ENCODE results near the gene RAB11FIP4.

RAB11FIP4 gene

DNA sequence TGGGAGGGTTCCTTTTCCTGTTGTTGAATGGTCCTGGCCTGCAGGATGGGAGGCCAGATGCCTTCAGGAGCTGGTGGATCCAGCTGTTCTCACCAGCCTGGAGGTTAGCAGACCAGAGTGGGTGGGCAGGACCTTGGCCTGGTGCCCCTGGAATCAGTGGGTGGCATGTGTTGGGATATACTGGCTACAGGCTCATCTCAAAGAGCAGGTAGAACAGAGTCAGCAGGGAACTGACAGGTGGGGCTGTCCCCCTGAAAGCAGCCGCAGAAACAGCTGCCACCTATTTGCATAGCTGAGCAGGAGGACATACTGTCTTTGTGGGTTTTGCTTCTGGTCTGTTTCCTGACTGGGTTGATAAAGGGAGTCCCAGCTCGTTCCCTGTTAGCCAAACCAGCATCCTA lies 144.1 kb downstream of the RAB11FIP4 start:
- in situ Hi-C loops (cut with MboI; ENCODE audit: low sequenced_read_pairs): loop anchor here (10.0 kb wide), 1 partner anchor 309 kb away; no protein-coding TSS in a partner anchor

DNA sequence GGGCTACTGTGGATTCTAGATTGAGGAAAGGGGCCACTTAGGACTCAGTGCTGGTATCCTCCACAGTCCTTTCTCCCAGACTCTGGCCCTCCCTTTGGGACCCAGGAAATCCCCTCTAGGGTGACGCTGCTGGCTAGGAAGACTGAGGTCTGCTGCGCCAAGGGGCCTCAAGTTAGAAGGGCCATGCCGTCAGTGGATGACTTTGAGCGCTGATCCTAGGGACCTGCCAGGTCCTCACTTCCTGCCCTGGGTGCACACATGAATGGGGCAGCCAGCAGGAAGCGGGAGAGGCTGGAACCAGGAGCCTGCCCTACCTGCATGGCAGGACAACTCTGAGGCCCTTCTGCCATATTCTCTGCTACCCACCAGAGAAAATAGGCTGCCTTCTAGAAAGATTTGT lies 145.0 kb downstream of the RAB11FIP4 start:
- in situ Hi-C loops (cut with MboI; ENCODE audit: low sequenced_read_pairs): loop anchor here (10.0 kb wide), 1 partner anchor 308 kb away; no protein-coding TSS in a partner anchor

DNA sequence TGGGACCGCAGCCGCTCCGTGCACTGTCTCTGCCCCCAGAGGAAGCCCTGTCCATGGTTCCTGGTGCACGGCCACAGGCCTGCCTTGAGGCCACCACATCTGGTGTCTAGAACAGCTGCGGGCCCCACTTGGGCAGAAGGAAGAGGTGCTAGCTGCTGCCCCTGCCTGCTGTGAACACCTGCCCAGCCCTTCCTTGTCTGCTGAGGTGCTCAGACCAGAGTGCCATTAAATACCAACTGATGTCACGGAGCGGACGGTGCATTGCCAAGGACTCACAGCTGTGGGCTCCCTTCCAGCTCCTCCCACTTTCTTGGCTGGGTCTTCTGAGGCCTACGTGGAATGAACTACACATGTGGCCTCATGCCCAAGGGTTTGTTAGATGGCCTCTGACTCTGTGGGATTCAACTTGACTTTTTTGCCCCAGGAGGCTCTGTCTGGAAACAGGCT lies 146.1 kb downstream of the RAB11FIP4 start:
- in situ Hi-C loops (cut with MboI; ENCODE audit: low sequenced_read_pairs): loop anchor here (10.0 kb wide), 1 partner anchor 307 kb away; no protein-coding TSS in a partner anchor

DNA sequence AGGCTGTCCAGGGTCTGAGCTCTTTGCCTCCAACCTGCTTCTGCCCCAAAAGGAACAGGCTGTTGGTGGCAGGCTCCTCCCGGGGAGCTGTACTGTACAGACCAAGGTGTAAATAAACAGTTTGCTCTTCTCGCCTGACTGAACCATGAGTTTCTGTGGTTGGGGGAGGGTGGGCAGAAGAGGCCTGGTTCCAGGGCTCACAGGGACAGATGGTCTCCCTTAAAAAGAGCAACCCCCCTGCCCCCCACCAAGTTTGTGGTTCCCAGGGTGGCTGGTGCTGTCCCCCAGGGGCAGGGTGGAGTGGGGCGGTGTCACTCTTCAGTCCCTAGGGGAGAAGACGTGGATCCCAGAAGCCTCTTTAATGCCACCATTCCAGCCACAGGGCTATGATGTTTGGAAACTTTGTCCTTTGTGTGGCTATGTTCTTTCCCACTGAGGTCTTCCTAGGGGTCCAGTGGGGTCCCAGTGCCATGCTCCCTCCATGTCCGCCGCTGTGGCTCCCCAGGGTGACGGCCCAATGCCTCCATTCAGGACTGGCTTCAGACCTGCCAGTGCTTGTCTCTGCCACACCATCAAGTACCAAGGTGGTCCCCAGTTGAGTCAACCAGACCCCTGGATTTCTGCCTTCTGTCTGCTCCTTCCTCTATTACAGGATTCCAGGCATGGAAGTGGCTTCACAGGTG lies 146.7 kb downstream of the RAB11FIP4 start:
- in situ Hi-C loops (cut with MboI; ENCODE audit: low sequenced_read_pairs): loop anchor here (10.0 kb wide), 1 partner anchor 307 kb away; no protein-coding TSS in a partner anchor

DNA sequence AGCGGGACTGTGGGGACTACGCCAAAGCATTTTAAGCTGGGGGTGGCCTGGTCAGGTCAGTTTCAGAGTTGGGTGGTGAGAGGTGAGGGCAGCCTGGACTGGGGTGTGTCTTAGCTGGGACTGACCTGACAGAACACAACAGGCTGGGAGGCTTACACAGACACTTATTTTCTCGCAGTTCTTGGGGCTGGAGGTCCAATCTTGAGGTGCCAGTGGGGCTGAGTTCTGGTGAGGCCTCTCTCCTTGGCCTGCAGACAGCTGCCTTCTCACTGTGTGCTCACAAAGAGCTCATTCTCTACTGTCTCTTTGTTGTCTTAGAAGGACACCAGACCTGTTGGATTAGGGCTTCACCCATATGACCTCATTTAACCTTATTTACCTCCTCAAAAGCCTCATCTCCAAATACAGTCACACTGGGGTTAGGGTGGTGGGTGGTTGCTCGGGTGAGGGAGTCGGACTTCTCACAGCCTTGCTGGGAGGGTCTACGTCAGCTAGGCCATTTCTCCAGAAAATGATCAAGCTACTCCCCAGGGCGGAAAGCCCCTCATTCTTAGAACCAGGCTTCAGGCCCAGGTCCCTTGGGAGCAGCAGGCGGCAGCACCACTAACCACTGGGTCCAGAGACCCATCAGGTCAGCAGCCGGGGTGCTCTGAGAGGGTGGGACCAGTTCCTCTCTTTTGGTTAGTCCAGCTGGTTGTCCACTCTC lies 149.3 kb downstream of the RAB11FIP4 start:
- in situ Hi-C loops (cut with MboI; ENCODE audit: low sequenced_read_pairs): no loop called here

DNA sequence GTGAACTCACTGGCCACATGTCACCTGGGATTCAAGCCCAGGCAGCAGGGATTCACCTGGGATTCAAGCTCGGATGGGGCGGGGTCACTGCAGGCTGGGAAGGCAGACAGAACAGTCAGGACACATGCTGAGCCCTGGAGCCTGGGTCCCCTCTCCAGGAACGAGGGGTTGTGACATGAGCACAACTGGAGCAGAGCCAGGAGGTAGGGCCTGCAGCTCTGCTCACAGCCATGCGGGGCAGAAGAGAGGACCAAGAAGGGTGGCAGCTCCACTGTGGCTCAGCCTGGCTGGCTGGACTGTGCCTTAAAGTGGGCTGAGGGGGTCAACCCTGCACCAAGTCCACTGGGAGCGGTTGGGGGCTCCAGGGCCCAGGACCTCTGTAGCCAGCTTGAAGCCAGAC lies 150.1 kb downstream of the RAB11FIP4 start:
- in situ Hi-C loops (cut with MboI; ENCODE audit: low sequenced_read_pairs): no loop called here

DNA sequence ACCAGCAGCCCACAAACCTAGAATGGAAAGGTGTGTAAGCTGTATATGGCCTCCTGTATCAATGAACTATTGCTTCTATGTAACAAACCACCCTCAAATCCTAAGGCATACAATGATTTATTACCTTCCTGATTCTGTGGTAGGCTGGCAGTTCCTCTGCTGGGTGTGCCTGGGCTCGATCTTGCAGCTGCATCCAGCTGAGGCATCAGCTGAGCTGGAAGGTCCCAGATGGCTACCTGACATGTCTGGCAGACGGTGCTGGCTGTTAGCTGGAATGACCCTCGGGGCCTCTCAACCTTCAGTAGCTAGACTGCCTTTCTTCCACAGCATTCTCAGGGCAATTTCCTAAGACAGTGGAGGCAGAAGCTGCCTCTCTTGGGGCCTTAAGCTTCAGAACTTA lies 152.7 kb downstream of the RAB11FIP4 start:
- in situ Hi-C loops (cut with MboI; ENCODE audit: low sequenced_read_pairs): no loop called here

DNA sequence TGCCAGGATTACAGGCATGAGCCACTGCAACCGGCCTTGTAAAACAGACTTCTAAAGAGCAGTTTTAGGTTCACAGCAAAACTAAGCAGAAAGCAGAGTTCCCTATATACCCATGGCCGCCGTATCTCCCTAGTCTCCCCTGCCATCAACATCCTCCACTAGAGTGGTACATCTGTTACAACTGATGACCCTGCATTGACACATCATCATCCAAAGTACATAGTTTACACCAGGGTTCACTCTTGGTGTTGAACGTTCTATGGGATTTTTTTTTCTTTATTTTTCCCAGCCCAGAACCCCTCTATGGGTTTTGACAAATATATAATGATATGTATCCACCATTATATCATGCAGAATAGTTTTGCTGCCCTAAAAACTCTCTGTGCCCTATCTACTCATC lies 155.2 kb downstream of the RAB11FIP4 start:
- in situ Hi-C loops (cut with MboI; ENCODE audit: low sequenced_read_pairs): no loop called here

DNA sequence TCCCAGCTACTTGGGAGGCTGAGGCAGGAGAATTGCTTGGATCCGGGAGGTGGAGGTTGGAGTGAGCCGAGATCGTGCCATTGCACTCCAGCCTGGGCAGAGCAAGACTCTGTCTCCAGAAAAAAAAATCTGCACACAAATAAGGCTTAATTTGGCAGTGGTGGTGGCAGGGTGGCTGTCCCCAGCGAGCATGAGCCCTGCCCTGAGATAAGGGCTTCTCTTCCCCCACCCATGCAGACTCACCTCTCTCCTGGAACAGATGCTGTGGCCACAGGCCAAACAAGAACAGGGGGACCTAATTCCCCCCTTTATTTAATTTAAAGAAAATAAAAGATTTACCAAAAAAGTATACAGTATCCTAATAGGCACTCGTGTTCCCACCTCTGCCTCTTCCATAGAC lies 157.2 kb downstream of the RAB11FIP4 start:
- in situ Hi-C loops (cut with MboI; ENCODE audit: low sequenced_read_pairs): no loop called here

DNA sequence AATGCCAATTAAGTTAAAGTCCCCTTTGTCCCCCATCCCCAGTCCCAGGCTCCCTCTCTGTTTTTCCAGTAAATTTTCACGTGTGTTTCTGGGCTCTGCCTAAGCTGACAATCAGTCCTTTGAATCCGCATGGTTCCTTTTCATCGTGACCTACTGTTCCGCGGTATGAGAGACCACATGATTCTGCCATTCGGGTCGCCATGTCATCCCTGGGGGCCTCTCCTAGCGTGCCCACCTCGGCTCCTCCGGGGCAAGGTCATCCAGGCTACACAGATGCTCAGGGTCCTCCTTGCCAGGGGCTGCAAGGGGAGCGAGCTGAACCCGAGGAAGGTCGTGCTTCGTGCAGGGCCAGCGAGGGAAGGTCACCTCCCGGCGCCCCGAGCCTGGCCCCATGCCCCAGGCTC lies 157.6 kb downstream of the RAB11FIP4 start:
- in situ Hi-C loops (cut with MboI; ENCODE audit: low sequenced_read_pairs): no loop called here

DNA sequence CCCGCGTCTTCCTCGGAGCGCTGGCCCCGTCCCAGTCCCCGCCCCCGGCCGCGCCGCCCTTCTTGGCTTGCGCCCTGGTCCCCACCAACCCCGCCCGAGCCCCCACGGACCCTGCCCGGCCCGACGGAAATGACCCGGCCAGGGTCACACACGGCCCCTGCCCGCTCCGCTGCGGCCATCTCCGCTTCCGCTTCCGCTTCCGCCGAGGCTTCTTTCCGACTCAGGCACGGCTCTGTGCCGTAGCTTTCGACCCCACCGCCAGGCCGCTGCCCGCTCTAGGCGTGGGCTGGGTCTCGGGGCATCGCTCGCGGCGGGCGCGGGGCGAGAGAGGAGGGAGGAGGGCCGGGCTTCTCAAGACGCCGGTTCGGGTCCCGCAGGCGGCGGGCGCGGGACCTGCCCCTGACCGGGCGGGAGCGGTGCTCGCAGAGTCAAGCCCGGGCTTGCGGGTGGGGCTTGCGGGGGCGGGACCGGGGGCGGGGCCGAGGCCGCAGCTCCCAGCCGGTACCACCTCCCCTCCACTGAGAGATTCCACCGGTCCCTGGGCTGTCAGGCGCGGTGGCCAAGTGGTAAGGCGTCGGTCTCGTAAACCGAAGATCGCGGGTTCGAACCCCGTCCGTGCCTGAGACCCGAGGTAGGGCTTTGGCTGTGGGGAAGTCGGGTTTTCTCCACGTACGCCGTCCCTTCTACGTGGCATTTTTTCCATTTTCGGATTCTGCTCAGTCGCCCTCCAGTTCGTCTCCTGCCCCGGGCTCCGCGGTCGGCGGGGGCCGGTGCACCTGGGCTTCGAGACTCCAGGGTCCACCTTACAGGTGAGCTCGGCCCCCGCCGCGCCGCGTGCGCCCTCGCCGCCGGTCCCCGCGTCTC lies 158.3 kb downstream of the RAB11FIP4 start:
- in situ Hi-C loops (cut with MboI; ENCODE audit: low sequenced_read_pairs): no loop called here

DNA sequence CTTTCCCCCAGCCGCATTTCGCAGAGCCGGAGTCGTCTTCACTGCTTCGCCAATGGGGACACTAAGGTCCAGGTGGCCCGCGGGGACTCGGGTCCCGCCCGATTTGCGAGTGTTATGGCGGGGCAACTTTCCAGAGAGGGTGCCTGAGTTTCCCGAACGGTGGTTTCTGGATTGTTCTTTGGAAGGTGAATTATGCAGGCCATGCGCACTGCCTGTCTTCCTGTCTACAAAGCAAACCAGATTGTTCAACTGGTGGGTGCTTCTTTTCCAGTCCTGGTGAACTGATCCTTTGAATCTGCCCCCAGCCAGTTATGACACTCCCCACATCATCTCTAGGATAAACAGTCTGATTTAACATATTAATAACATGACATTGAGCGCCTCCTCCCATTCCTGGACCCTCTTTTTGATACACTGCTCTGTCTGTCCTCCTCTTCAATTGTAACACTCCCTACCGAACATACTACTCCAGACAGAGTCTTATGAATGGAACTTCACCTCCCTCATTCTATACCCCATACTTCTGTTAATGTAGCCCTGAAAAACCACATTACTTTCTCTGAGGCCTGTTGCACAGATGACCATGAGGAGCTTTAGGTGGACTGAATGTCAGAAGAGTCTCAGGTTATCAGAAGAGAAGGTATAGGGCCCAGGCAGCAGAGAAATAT lies 159.0 kb downstream of the RAB11FIP4 start:
- in situ Hi-C loops (cut with MboI; ENCODE audit: low sequenced_read_pairs): no loop called here

DNA sequence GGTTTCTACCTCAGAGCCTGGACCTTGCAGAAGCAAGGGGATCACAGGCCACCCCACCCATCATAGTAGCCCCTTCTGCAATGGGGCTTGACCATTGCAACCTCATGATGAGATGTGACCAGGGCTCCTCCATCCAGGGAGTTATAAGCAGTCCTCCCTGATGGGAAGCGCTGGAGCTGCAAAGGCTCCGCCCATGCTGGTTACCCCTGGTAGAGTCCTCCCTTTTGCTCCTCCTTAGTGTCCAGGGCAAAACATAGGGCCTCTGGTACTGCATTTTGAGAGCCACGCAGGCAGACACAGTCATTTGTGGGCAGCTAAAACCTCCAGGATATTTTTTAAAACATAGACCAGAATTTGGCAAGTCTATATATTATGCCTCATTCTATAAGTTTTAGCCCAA lies 161.1 kb downstream of the RAB11FIP4 start:
- in situ Hi-C loops (cut with MboI; ENCODE audit: low sequenced_read_pairs): no loop called here

DNA sequence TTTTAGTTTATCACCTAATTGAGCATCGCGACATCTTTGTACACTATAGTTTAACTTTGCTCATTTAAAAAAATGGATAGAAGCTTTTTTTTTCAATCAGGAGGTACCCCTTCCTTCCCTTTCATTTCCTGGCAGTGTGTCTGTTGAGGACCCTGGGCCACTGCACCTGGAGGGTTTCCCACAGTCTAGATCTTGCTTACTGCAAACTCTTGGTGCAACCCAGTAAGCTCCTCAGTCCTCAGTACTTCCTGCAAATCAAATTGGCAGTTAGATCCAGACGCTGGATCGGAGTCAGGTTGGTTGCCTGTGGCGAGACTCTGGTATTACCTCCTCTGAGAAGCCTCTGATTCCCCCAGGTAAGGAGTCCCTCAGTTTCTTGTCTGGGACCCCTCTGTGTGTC lies 162.0 kb downstream of the RAB11FIP4 start:
- in situ Hi-C loops (cut with MboI; ENCODE audit: low sequenced_read_pairs): no loop called here

DNA sequence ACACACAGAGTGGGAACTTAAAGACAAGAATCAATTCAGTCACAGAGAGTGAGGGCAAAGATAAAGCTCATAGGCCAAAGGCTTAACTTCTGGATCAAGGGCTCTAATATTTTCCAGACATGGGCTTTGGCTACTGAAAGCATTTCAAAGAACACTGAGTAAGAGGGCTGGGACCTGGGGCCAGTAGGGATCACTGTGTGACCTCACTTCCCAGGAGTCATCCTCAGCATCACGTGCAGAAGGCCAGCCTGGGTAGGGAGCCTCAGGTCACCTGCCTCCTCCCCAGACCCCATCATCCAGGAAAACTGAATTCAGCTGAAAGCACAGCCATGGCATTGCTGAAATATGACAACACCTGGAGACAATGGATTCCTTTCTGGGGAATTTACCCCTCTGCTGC lies 163.5 kb downstream of the RAB11FIP4 start:
- in situ Hi-C loops (cut with MboI; ENCODE audit: low sequenced_read_pairs): no loop called here

DNA sequence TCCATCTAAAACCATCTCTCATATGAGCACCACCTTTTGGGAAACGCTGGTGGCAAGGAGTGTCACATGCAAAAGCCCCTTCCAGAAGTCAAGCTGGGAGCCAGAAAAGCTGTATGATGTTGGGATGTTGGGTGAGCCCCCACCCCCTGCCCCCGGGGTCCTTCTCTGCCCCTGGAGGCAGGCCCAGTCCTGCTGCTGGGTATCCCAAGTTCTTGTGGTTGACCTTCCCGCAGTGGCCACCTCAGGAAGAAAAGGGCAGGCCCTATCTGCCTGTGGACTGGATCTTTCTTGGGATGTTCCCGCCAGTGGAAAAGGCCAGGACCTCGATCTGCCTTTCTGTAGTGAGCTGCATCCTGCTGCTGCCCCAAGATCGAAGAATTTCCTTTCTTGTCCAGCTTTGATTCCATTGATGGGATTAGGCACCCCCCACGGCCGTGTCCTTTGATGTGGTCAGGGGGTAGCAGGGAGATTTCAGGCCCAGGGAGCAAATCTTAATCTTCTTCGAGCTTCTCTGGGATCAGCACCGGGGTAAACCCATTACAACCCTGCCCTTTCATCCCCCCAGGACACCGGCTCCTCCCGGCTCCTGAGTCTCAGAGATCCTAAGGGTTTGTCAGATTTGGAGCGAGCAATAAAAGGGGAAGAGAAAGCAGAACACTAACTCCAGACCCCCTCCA lies 165.6 kb downstream of the RAB11FIP4 start:
- in situ Hi-C loops (cut with MboI; ENCODE audit: low sequenced_read_pairs): no loop called here

DNA sequence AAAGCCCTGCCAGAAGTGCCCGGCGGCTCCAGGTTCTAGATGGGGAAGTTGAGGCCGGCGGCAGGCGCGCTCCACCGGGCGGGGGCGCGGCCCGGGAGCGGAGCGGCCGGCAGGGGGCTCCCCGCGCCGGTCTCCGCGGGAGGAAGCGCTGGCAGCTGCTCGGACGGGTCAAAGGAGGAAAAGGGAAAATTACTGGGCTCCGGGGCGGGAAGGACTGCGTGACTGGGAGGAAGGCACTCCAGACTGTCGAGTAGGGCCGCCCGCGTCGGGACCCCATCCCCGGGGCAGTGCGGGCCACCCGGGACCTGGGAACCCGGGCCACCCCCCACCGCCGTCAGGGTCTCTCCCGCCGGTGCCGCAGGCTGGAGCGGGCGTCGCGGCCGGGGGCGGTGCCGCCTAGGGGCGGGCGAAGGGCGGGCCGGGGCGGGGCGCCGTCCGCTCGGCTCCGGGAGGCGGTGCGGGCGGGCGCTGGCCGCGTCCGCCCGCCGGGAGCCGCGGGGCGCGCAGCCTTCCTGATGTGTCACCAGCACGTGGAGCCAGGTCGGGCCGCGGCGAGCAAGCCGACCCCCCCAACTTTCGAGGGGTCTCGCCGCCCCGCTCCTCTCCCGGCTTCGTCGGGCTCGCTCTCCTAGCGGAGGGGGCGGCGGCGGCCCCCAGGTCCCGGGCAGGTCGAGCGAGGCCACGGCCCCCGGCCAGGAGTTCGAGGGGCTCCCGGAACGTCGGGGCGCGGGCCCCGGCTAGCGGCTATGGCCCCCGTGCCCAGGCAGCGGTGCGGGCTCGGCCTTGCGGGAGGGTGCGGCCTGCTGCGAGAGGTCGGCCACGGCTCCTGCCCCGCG lies 167.5 kb downstream of the RAB11FIP4 start:
- in situ Hi-C loops (cut with MboI; ENCODE audit: low sequenced_read_pairs): no loop called here

DNA sequence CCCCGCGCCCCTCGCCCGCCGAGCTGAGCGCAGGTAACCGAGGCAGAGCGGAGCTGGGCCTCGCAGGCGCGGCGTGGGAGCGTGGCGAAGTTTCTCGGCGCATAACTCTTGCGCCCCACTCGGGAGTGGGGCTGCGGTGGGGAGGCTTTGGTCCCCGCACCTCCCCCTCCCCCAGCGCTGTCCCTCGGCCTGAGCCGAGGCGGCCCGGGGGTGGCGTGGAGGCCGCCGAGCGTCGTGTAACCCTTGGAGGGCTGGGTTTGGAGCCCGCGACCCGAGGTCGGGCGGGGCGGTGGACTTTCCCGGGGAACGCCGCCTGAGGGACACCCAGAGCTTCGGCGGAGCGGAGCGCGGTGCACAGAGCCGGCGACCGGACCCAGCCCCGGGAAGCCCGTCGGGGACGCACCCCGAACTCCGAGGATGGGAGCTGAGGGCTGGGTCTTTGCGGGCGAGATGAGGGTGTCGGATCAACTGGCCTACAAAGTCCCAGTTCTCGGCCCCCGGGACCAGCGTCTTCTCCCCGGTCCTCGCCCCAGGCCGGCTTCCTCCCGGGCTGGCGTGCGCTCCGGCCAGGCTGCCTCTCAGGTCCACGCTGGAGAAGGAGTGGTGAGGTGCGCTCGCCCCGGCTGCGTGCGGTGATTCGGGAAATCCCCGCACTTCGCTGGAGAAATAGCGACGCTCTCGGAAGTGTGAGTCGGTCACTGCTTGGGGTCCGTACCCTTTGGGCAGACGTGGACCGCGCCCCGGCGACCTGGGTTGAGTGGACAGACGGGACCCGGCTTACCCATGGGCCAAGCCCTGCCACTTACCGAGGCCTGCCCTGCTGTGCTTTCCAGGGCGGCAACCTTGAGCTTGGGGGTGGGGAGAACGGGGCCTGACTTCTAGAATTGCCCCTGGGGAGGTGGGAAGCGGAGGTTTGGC lies 168.4 kb downstream of the RAB11FIP4 start:
- in situ Hi-C loops (cut with MboI; ENCODE audit: low sequenced_read_pairs): no loop called here

Measured in HL-60/S4 treated with retinoic acid at 250 ng/mL for 4 days and 3 days (cell line).